ENCODE results near the gene PDGFC. TPM values are rescaled to one million over a fixed set of nuclear protein-coding genes. Genes with fewer than 3 reads are reported as not detected.

Gene PDGFC
- total RNA-seq, 2 experiments from 2014 or later: not detected

DNA sequence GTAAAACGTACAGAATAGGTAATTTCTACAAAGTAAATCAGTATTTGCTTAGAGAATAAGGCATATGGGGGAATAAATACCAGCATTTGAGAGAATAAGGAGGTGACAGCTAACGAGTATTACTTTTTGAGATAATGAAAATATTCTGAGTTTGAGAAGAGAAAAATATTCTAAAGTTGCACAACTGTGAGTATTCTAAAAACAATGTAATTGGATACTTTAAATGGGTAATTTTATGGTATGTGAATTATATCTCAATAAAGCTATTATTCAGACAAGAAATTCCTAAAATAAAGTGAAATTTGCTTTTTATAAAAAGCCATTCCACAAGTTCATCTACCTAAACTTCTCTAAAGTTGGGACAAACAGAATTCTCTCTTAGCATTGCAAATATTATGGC, 62.6 kb downstream of the PDGFC start:
- Mint-ChIP-seq H3K36me3 (no peaks in the 10 kb centered on the region), H3K9me3 (peaks cover 4% of the 10 kb centered on the region), H3K4me3 (no peak overlapping the region), H3K27ac (no peak overlapping the region), H3K4me1 (ENCODE audit: low read depth) (no peaks in the 10 kb centered on the region), H3K27me3 (no peaks in the 10 kb centered on the region)
- intact Hi-C loops (cut with micrococcal nuclease): no loop called here
- DNase-seq: no peak
- ChIA-PET CTCF (no interaction called here), POLR2A (no interaction called here)

DNA sequence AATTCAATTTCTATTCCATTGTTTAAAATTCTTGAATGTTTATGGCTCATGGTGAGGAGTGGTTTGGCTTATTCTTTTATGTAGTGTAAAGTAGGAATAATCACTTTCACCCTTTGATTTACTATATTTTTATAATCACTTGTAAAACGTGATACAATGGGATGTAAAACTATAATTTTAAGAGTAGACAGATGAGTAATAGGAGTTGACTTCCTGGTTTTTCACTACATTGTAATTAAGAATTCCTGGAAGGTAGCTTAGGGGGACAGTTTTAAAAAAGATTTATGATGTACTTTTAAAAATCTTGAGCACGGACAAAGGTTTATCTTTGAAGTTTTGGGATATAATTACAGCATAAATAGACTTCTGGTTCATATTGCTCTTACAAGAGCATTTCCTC, 65.3 kb downstream of the PDGFC start:
- H3K36me3 Mint-ChIP-seq: no peaks in the 10 kb centered on the region
- ChIA-PET CTCF (no interaction called here), POLR2A (no interaction called here)
- no peaks in the 10 kb centered on the region for H3K9me3 Mint-ChIP-seq
- intact Hi-C loops (cut with micrococcal nuclease): no loop called here
- H3K27me3 Mint-ChIP-seq: no peaks in the 10 kb centered on the region
- no peaks in the 10 kb centered on the region for H3K4me1 Mint-ChIP-seq (ENCODE audit: low read depth)
- no peak overlapping the region for H3K4me3 Mint-ChIP-seq
- no peak overlapping the region for H3K27ac Mint-ChIP-seq
- DNase-seq: no peak

- Mint-ChIP-seq H3K4me3 (no peak overlapping the region), H3K4me1 (ENCODE audit: low read depth) (no peaks in the 10 kb centered on the region), H3K9me3 (peaks cover 5% of the 10 kb centered on the region), H3K27ac (no peak overlapping the region), H3K36me3 (no peaks in the 10 kb centered on the region), H3K27me3 (no peaks in the 10 kb centered on the region)
- ChIA-PET CTCF (no interaction called here), POLR2A (no interaction called here)
- DNase-seq: no peak
- intact Hi-C loops (cut with micrococcal nuclease): no loop called here
Observed at GRCh38 chr4:156901871-156902270, 69.7 kb downstream of the PDGFC start.

DNA sequence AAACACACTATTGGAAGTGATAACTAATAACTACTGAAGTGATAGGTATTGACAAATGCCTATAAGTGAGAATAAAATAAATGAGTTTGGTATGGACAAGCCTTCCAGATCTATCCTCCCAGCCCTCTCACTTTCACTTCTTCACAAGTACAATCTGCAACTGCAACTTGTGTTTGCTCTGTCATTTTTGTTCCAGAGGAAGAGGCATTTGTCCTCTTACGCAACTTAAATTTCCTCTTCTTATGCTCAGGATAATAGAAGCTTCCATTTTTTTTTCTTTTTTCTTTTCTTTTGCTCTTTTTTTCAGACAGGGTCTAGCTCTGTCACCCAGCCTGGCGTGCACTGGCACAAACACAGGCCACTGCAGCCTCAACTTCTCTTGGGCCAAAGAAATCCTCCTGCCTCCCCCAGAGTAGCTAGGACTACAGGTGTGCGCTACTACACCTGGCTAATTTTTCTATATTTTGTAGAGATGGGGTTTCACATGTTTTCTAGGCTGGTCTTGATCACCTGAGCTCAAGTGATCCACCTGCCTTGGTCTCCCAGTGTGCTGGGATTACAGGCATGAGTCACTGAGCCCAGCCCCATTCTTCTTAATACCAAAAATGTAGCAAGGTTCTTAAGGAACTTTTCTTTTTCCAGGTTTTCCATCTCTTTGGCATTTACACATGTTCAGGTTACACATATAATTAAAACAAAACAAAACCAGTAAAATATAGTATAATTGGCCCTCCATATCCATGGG, 73.1 kb downstream of the PDGFC start:
- no peaks in the 10 kb centered on the region for H3K36me3 Mint-ChIP-seq
- H3K27ac Mint-ChIP-seq: no peak overlapping the region
- DNase-seq: no peak
- intact Hi-C loops (cut with micrococcal nuclease): no loop called here
- no peaks in the 10 kb centered on the region for H3K27me3 Mint-ChIP-seq
- H3K4me3 Mint-ChIP-seq: no peak overlapping the region
- ChIA-PET POLR2A (no interaction called here), CTCF (no interaction called here)
- H3K4me1 Mint-ChIP-seq (ENCODE audit: low read depth): no peaks in the 10 kb centered on the region
- H3K9me3 Mint-ChIP-seq: peaks cover 5% of the 10 kb centered on the region

DNA sequence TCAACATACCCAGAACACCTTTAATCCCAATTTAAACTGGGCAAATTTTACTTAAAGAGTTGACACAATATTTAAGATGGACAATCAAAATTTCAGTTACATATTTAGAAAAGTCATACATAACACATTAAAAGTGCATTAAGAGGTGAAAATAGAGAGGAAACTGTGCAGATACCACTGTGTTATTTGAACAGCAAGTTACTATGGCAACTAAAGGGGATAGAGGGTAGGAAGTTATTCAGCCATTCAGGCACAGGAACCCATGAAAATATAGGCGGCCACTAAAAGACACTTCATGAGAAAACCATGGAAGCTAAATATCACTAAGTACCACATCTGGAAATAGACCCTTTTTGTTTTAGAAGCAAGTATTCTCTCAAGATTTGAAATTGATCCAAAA, 75.1 kb downstream of the PDGFC start:
- no peaks in the 10 kb centered on the region for H3K4me1 Mint-ChIP-seq (ENCODE audit: low read depth)
- no peak overlapping the region for H3K4me3 Mint-ChIP-seq
- intact Hi-C loops (cut with micrococcal nuclease): no loop called here
- H3K27ac Mint-ChIP-seq: no peak overlapping the region
- H3K27me3 Mint-ChIP-seq: no peaks in the 10 kb centered on the region
- H3K9me3 Mint-ChIP-seq: peaks cover 5% of the 10 kb centered on the region
- ChIA-PET CTCF (no interaction called here), POLR2A (no interaction called here)
- no peaks in the 10 kb centered on the region for H3K36me3 Mint-ChIP-seq
- DNase-seq: no peak

GRCh38 chr4:156894234-156894633, 77.4 kb downstream of the PDGFC start:
- intact Hi-C loops (cut with micrococcal nuclease): no loop called here
- Mint-ChIP-seq H3K4me1 (ENCODE audit: low read depth) (no peaks in the 10 kb centered on the region), H3K27me3 (no peaks in the 10 kb centered on the region), H3K9me3 (peaks cover 5% of the 10 kb centered on the region), H3K27ac (no peak overlapping the region), H3K36me3 (no peaks in the 10 kb centered on the region), H3K4me3 (no peak overlapping the region)
- CTCF ChIA-PET: no interaction called here
- no peak for DNase-seq
- POLR2A ChIA-PET: no interaction called here

DNA sequence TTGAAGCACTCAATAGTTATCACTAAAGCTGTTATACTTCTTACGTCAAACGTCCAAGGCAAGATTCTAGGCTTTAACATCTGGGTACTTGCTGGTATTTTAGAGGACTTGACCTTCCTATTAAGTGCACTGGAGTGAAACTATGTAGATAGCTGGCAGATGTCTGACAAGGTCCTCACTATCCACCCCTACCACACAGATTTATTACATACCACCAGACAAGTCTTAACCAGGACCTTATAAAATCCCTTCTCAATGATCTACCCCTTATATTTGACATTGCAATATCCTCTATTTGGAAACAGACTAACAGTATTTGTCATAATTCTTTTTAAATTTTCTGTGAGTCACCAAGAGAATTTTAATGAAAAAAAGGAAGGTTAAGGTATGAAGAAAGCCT, 78.8 kb downstream of the PDGFC start:
- no peaks in the 10 kb centered on the region for H3K9me3 Mint-ChIP-seq
- POLR2A ChIA-PET: no interaction called here
- H3K36me3 Mint-ChIP-seq: no peaks in the 10 kb centered on the region
- intact Hi-C loops (cut with micrococcal nuclease): no loop called here
- no peak overlapping the region for H3K27ac Mint-ChIP-seq
- H3K27me3 Mint-ChIP-seq: no peaks in the 10 kb centered on the region
- CTCF ChIA-PET: no interaction called here
- no peak for DNase-seq
- no peaks in the 10 kb centered on the region for H3K4me1 Mint-ChIP-seq (ENCODE audit: low read depth)
- H3K4me3 Mint-ChIP-seq: no peak overlapping the region

GRCh38 chr4:156889616-156890594, 81.7 kb downstream of the PDGFC start:
- no peaks in the 10 kb centered on the region for H3K4me1 Mint-ChIP-seq (ENCODE audit: low read depth)
- H3K27me3 Mint-ChIP-seq: no peaks in the 10 kb centered on the region
- no peak for DNase-seq
- ChIA-PET POLR2A (no interaction called here), CTCF (no interaction called here)
- no peak overlapping the region for H3K27ac Mint-ChIP-seq
- intact Hi-C loops (cut with micrococcal nuclease): no loop called here
- no peak overlapping the region for H3K4me3 Mint-ChIP-seq
- no peaks in the 10 kb centered on the region for H3K9me3 Mint-ChIP-seq
- H3K36me3 Mint-ChIP-seq: no peaks in the 10 kb centered on the region

DNA sequence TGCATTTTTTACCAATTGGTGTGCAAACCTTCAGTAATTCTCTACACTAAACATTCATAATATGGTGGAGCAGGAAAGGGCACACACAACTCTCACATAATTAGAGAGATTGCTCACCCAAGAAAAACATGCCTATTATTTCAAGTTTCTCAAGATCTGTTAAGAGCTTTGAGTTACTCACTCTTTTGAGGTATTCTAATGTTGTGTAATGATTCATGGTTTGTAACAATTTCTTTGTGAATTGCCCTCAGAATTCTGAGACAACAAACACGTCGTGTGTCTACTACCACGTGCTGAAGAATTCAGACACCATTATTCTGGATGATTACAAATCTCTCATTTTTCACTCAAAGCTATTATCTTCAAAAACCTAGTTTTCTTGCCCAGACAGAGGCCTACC, 82.8 kb downstream of the PDGFC start:
- ChIA-PET CTCF (no interaction called here), POLR2A (no interaction called here)
- Mint-ChIP-seq H3K9me3 (no peaks in the 10 kb centered on the region), H3K4me1 (ENCODE audit: low read depth) (no peaks in the 10 kb centered on the region), H3K36me3 (no peaks in the 10 kb centered on the region), H3K27me3 (no peaks in the 10 kb centered on the region), H3K4me3 (no peak overlapping the region), H3K27ac (no peak overlapping the region)
- DNase-seq: no peak
- intact Hi-C loops (cut with micrococcal nuclease): no loop called here

GRCh38 chr4:156886481-156886880, 85.1 kb downstream of the PDGFC start:
- intact Hi-C loops (cut with micrococcal nuclease): no loop called here
- H3K27ac Mint-ChIP-seq: no peak overlapping the region
- no peaks in the 10 kb centered on the region for H3K27me3 Mint-ChIP-seq
- peaks cover 3% of the 10 kb centered on the region for H3K9me3 Mint-ChIP-seq
- no peaks in the 10 kb centered on the region for H3K4me1 Mint-ChIP-seq (ENCODE audit: low read depth)
- ChIA-PET POLR2A (no interaction called here), CTCF (no interaction called here)
- H3K4me3 Mint-ChIP-seq: no peak overlapping the region
- H3K36me3 Mint-ChIP-seq: no peaks in the 10 kb centered on the region
- no peak for DNase-seq

DNA sequence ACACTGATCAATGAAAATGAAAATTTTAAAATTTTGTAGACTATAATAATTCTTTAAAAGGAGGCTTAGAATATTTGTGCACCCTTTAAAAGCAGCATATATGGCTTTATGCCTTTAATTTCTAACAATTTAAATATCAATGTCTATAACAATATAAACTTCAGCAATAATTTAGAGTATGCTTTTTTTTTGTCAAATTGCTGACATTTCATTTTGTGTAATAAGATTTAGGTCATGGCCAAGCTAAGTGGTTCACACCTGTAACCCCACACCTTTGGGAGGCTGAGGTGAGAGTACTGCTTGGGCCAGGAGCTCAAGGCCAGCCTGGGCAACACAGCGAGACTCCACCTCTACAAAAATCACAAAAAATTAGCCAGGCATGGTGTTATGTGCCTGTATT, 86.2 kb downstream of the PDGFC start:
- Mint-ChIP-seq H3K4me1 (ENCODE audit: low read depth) (no peaks in the 10 kb centered on the region), H3K27ac (no peak overlapping the region), H3K4me3 (no peak overlapping the region), H3K36me3 (no peaks in the 10 kb centered on the region), H3K9me3 (peaks cover 3% of the 10 kb centered on the region), H3K27me3 (no peaks in the 10 kb centered on the region)
- intact Hi-C loops (cut with micrococcal nuclease): no loop called here
- no peak for DNase-seq
- POLR2A ChIA-PET: no interaction called here
- CTCF ChIA-PET: no interaction called here

GRCh38 chr4:156884183-156884582, 87.4 kb downstream of the PDGFC start:
- Mint-ChIP-seq H3K36me3 (no peaks in the 10 kb centered on the region), H3K4me3 (no peak overlapping the region), H3K27ac (no peak overlapping the region), H3K9me3 (peaks cover 3% of the 10 kb centered on the region), H3K27me3 (no peaks in the 10 kb centered on the region), H3K4me1 (ENCODE audit: low read depth) (no peaks in the 10 kb centered on the region)
- DNase-seq: no peak
- intact Hi-C loops (cut with micrococcal nuclease): no loop called here
- POLR2A ChIA-PET: no interaction called here
- CTCF ChIA-PET: no interaction called here

- ChIA-PET CTCF (no interaction called here), POLR2A (no interaction called here)
- intact Hi-C loops (cut with micrococcal nuclease): no loop called here
- no peak for DNase-seq
- H3K36me3 Mint-ChIP-seq: no peaks in the 10 kb centered on the region
- H3K9me3 Mint-ChIP-seq: peaks cover 4% of the 10 kb centered on the region
- H3K27me3 Mint-ChIP-seq: no peaks in the 10 kb centered on the region
- H3K4me1 Mint-ChIP-seq (ENCODE audit: low read depth): no peaks in the 10 kb centered on the region
- no peak overlapping the region for H3K27ac Mint-ChIP-seq
- H3K4me3 Mint-ChIP-seq: no peak overlapping the region
Observed at GRCh38 chr4:156875704-156876103, 95.9 kb downstream of the PDGFC start.

Data from activated CD4-positive, alpha-beta memory T cell treated with anti-CD3 and anti-CD28 coated beads for 36 hours (primary cell).